HEK293 (cell line): ENCODE measurements around the gene PSMD9.

Experiments used
- KLF1 ChIP-seq: fragments of 450-650 bp; formaldehyde crosslinking; IDR thresholded peaks from 2 replicates; pipeline ENCODE4 v1.5.1; 2016; ENCODE audit warnings: missing biosample characterization, missing genetic modification characterization
- SETDB1 ChIP-seq: IDR thresholded peaks from one replicate; pipeline ENCODE4 v1.6.1; 2017; ENCODE audit warnings: mild to moderate bottlenecking, low read length, moderate library complexity, mixed read lengths; ENCODE audit not compliant: insufficient read length
- ZBTB7A ChIP-seq: fragments of 450-650 bp; formaldehyde crosslinking; IDR thresholded peaks from 2 replicates; pipeline ENCODE4 v1.5.1; 2016; ENCODE audit warnings: low read depth, missing biosample characterization, missing genetic modification characterization
- ZFP37 ChIP-seq: fragments of 450-650 bp; formaldehyde crosslinking; IDR thresholded peaks from 2 replicates; pipeline ENCODE4 v1.5.1; 2016; ENCODE audit warnings: missing biosample characterization, missing genetic modification characterization
- ZNF133 ChIP-seq: fragments of 450-650 bp; formaldehyde crosslinking; IDR thresholded peaks from 2 replicates; pipeline ENCODE4 v1.5.1; 2016; ENCODE audit warnings: missing biosample characterization, missing genetic modification characterization
- ZNF175 ChIP-seq: fragments of 450-650 bp; formaldehyde crosslinking; IDR thresholded peaks from 2 replicates; pipeline ENCODE4 v1.5.1; 2016; ENCODE audit warnings: missing biosample characterization, missing genetic modification characterization
- ZNF211 ChIP-seq: fragments of 450-650 bp; formaldehyde crosslinking; IDR thresholded peaks from 2 replicates; pipeline ENCODE4 v1.5.1; 2016; ENCODE audit warnings: low read depth, missing biosample characterization, missing genetic modification characterization
- ZNF292 ChIP-seq: fragments of 450-650 bp; formaldehyde crosslinking; IDR thresholded peaks from 2 replicates; pipeline ENCODE4 v1.5.1; 2016; ENCODE audit warnings: low read depth, missing biosample characterization, missing genetic modification characterization, borderline replicate concordance
- ZNF341 ChIP-seq: fragments of 450-650 bp; formaldehyde crosslinking; IDR thresholded peaks from 2 replicates; pipeline ENCODE4; 2016; ENCODE audit warnings: low read depth, missing biosample characterization, missing genetic modification characterization
- ZNF354C ChIP-seq: fragments of 450-650 bp; formaldehyde crosslinking; IDR thresholded peaks from 2 replicates; pipeline ENCODE4 v1.5.1; 2016; ENCODE audit warnings: missing biosample characterization, missing genetic modification characterization, low read depth, borderline replicate concordance
- ZNF394 ChIP-seq: fragments of 450-650 bp; formaldehyde crosslinking; IDR thresholded peaks from 2 replicates; pipeline ENCODE4 v1.5.1; 2016; ENCODE audit warnings: missing biosample characterization, missing genetic modification characterization, mild to moderate bottlenecking, moderate library complexity, borderline replicate concordance
- ZNF530 ChIP-seq: fragments of 450-650 bp; formaldehyde crosslinking; IDR thresholded peaks from 2 replicates; pipeline ENCODE4 v1.5.1; 2016; ENCODE audit warnings: low read depth, missing biosample characterization, missing genetic modification characterization
- ZNF558 ChIP-seq: fragments of 450-650 bp; formaldehyde crosslinking; IDR thresholded peaks from 2 replicates; pipeline ENCODE4 v1.5.1; 2016; ENCODE audit warnings: missing biosample characterization, missing genetic modification characterization
- ZNF623 ChIP-seq: fragments of 450-650 bp; formaldehyde crosslinking; IDR thresholded peaks from 2 replicates; pipeline ENCODE4 v1.5.1; 2016; ENCODE audit warnings: missing biosample characterization, missing genetic modification characterization
- ZNF654 ChIP-seq: fragments of 450-650 bp; formaldehyde crosslinking; IDR thresholded peaks from 2 replicates; pipeline ENCODE4 v1.5.1; 2016; ENCODE audit warnings: low read depth, missing biosample characterization, missing genetic modification characterization
- ZNF660 ChIP-seq: fragments of 450-650 bp; IDR thresholded peaks from 2 replicates; pipeline ENCODE4 v1.5.1; 2018; ENCODE audit warnings: missing biosample characterization, mild to moderate bottlenecking, missing genetic modification characterization
- ZNF670 ChIP-seq: fragments of 450-650 bp; formaldehyde crosslinking; IDR thresholded peaks from 2 replicates; pipeline ENCODE4 v1.5.1; 2016; ENCODE audit warnings: missing biosample characterization, missing genetic modification characterization, low read depth
- ZNF791 ChIP-seq: fragments of 450-650 bp; formaldehyde crosslinking; IDR thresholded peaks from 2 replicates; pipeline ENCODE4 v1.5.1; 2016; ENCODE audit warnings: missing biosample characterization, missing genetic modification characterization
- ZNF830 ChIP-seq: fragments of 450-650 bp; IDR thresholded peaks from 2 replicates; pipeline ENCODE4 v1.5.0; 2018; ENCODE audit warnings: missing biosample characterization, missing genetic modification characterization, low read depth, mild to moderate bottlenecking, moderate library complexity
- ZXDB ChIP-seq: fragments of 450-650 bp; formaldehyde crosslinking; IDR thresholded peaks from 2 replicates; pipeline ENCODE4 v1.5.1; 2016; ENCODE audit warnings: missing biosample characterization, missing genetic modification characterization
- TF ChIP-seq, protein P1 (sequence below): fragments of 450-650 bp; formaldehyde crosslinking; IDR thresholded peaks from 2 replicates; pipeline ENCODE4 v1.5.1; 2016; ENCODE audit warnings: missing biosample characterization, missing genetic modification characterization
- TF ChIP-seq, protein P2 (sequence below): fragments of 450-650 bp; formaldehyde crosslinking; IDR thresholded peaks from 2 replicates; pipeline ENCODE4 v1.5.1; 2016; ENCODE audit warnings: missing biosample characterization, missing genetic modification characterization
- TF ChIP-seq, protein P3 (sequence below): fragments of 450-650 bp; formaldehyde crosslinking; IDR thresholded peaks from 2 replicates; pipeline ENCODE4 v1.5.1; 2016; ENCODE audit warnings: missing biosample characterization, missing genetic modification characterization
- TF ChIP-seq, protein P4 (sequence below): fragments of 450-650 bp; formaldehyde crosslinking; IDR thresholded peaks from 2 replicates; pipeline ENCODE4 v1.5.1; 2016; ENCODE audit warnings: missing biosample characterization, missing genetic modification characterization
- TF ChIP-seq, protein P5 (sequence below): fragments of 450-650 bp; formaldehyde crosslinking; IDR thresholded peaks from 2 replicates; pipeline ENCODE4 v1.5.1; 2017; ENCODE audit warnings: missing biosample characterization, missing genetic modification characterization
- TF ChIP-seq, protein P6 (sequence below): sonication (generic); formaldehyde crosslinking; IDR thresholded peaks from 2 replicates; pipeline ENCODE4 v1.8.1; 2022; ENCODE audit warnings: mild to moderate bottlenecking, moderate library complexity, missing genetic modification reagents

The PSMD9 gene

DNA sequence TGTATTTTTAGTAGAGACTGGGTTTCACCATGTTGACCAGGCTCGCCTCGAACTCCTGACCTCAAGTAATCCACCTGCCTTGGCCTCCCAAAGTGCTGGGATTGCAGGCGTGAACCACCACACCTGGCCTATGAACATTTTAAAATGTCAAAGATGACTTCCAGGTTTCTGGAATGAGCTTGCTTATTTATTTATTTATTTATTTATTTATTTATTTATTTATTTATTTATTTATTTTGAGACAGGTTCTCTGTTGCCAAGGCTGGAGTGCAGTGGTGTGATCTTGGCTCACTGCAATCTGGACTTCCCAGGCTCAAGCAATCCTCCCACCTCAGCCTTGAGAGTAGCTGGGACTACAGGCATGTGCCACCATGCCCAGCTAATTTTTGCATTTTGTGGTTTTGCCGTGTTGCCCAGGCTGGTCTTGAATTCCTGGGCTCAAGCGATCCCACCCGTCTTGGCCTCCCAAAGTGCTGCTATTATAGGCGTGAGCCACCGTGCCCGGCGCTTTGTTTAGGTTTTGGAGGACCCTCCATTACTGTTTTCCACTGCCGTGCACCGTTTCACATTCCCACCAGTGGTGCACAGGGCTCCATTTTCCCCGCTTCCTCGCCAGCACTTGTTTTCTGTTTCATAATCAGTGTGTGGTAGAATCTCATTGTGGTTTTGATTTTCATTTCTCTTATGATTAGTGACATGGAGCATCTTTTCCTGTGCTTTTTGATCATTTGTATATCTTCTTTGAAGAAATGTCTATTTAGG lies 23.4 kb downstream of the PSMD9 start (continued):
- TF ChIP-seq ZNF660 (tag by site-specific recombination), result no peak
- no peak for TF ChIP-seq ZNF670
- TF ChIP-seq ZNF830 (tag by site-specific recombination), result no peak
- TF ChIP-seq KLF1 (tag by site-specific recombination), result no peak
- TF ChIP-seq ZNF791 (tag by site-specific recombination), result peak; percentile 73; the same call in 1 of the 2 replicates
- TF ChIP-seq ZBTB7A (tag by site-specific recombination), result no peak
- peak; percentile 83 for TF ChIP-seq ZNF623 (tag by site-specific recombination)
- TF ChIP-seq ZNF341 (tag by site-specific recombination), result 0 out of 2 replicates have a peak, but pooled peaks have one; percentile 14
- TF ChIP-seq, protein P1, sequence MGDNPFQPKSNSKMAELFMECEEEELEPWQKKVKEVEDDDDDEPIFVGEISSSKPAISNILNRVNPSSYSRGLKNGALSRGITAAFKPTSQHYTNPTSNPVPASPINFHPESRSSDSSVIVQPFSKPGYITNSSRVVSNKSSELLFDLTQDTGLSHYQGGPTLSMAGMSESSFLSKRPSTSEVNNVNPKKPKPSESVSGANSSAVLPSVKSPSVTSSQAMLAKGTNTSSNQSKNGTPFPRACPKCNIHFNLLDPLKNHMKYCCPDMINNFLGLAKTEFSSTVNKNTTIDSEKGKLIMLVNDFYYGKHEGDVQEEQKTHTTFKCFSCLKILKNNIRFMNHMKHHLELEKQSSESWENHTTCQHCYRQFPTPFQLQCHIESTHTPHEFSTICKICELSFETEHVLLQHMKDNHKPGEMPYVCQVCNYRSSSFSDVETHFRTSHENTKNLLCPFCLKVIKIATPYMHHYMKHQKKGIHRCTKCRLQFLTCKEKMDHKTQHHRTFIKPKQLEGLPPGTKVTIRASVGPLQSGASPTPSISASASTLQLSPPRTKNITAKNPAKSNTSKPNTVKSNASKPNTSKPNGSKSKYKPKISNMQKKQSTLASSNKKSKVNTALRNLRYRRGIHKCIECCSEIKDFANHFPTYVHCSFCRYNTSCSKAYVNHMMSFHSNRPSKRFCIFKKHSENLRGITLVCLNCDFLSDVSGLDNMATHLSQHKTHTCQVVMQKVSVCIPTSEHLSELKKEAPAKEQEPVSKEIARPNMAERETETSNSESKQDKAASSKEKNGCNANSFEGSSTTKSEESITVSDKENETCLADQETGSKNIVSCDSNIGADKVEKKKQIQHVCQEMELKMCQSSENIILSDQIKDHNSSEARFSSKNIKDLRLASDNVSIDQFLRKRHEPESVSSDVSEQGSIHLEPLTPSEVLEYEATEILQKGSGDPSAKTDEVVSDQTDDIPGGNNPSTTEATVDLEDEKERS (tag by site-specific recombination), result no peak
- TF ChIP-seq, protein P2, sequence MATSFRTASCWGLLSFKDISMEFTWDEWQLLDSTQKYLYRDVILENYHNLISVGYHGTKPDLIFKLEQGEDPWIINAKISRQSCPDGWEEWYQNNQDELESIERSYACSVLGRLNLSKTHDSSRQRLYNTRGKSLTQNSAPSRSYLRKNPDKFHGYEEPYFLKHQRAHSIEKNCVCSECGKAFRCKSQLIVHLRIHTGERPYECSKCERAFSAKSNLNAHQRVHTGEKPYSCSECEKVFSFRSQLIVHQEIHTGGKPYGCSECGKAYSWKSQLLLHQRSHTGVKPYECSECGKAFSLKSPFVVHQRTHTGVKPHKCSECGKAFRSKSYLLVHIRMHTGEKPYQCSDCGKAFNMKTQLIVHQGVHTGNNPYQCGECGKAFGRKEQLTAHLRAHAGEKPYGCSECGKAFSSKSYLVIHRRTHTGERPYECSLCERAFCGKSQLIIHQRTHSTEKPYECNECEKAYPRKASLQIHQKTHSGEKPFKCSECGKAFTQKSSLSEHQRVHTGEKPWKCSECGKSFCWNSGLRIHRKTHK (tag by site-specific recombination), result no peak
- peak; percentile 37; the same call in 1 of the 2 replicates for TF ChIP-seq ZNF292 (tag by site-specific recombination)
- TF ChIP-seq ZNF530 (tag by site-specific recombination), result 0 out of 2 replicates have a peak, but pooled peaks have one; percentile 26
- TF ChIP-seq ZNF133 (tag by site-specific recombination), result no peak
- peak; percentile 98 for TF ChIP-seq ZNF394
- no peak for TF ChIP-seq SETDB1
- TF ChIP-seq, protein P3, sequence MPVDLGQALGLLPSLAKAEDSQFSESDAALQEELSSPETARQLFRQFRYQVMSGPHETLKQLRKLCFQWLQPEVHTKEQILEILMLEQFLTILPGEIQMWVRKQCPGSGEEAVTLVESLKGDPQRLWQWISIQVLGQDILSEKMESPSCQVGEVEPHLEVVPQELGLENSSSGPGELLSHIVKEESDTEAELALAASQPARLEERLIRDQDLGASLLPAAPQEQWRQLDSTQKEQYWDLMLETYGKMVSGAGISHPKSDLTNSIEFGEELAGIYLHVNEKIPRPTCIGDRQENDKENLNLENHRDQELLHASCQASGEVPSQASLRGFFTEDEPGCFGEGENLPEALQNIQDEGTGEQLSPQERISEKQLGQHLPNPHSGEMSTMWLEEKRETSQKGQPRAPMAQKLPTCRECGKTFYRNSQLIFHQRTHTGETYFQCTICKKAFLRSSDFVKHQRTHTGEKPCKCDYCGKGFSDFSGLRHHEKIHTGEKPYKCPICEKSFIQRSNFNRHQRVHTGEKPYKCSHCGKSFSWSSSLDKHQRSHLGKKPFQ, result 0 out of 2 replicates have a peak, but pooled peaks have one; percentile 24
- TF ChIP-seq ZNF558 (tag by site-specific recombination), result peak; percentile 88
- TF ChIP-seq ZNF211, result no peak
- TF ChIP-seq ZNF354C (tag by site-specific recombination), result 0 out of 2 replicates have a peak, but pooled peaks have one; percentile 69
- TF ChIP-seq, protein P4, sequence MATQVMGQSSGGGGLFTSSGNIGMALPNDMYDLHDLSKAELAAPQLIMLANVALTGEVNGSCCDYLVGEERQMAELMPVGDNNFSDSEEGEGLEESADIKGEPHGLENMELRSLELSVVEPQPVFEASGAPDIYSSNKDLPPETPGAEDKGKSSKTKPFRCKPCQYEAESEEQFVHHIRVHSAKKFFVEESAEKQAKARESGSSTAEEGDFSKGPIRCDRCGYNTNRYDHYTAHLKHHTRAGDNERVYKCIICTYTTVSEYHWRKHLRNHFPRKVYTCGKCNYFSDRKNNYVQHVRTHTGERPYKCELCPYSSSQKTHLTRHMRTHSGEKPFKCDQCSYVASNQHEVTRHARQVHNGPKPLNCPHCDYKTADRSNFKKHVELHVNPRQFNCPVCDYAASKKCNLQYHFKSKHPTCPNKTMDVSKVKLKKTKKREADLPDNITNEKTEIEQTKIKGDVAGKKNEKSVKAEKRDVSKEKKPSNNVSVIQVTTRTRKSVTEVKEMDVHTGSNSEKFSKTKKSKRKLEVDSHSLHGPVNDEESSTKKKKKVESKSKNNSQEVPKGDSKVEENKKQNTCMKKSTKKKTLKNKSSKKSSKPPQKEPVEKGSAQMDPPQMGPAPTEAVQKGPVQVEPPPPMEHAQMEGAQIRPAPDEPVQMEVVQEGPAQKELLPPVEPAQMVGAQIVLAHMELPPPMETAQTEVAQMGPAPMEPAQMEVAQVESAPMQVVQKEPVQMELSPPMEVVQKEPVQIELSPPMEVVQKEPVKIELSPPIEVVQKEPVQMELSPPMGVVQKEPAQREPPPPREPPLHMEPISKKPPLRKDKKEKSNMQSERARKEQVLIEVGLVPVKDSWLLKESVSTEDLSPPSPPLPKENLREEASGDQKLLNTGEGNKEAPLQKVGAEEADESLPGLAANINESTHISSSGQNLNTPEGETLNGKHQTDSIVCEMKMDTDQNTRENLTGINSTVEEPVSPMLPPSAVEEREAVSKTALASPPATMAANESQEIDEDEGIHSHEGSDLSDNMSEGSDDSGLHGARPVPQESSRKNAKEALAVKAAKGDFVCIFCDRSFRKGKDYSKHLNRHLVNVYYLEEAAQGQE (tag by site-specific recombination), result peak; percentile 69
- TF ChIP-seq ZNF175 (tag by site-specific recombination), result no peak
- peak; percentile 78 for TF ChIP-seq ZFP37 (tag by site-specific recombination)
- TF ChIP-seq, protein P5, sequence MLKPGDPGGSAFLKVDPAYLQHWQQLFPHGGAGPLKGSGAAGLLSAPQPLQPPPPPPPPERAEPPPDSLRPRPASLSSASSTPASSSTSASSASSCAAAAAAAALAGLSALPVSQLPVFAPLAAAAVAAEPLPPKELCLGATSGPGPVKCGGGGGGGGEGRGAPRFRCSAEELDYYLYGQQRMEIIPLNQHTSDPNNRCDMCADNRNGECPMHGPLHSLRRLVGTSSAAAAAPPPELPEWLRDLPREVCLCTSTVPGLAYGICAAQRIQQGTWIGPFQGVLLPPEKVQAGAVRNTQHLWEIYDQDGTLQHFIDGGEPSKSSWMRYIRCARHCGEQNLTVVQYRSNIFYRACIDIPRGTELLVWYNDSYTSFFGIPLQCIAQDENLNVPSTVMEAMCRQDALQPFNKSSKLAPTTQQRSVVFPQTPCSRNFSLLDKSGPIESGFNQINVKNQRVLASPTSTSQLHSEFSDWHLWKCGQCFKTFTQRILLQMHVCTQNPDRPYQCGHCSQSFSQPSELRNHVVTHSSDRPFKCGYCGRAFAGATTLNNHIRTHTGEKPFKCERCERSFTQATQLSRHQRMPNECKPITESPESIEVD, result no peak
- peak; percentile 72 for TF ChIP-seq ZXDB
- TF ChIP-seq, protein P6, sequence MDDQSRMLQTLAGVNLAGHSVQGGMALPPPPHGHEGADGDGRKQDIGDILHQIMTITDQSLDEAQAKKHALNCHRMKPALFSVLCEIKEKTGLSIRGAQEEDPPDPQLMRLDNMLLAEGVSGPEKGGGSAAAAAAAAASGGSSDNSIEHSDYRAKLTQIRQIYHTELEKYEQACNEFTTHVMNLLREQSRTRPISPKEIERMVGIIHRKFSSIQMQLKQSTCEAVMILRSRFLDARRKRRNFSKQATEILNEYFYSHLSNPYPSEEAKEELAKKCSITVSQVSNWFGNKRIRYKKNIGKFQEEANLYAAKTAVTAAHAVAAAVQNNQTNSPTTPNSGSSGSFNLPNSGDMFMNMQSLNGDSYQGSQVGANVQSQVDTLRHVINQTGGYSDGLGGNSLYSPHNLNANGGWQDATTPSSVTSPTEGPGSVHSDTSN (CRISPR knock-in tag), result no peak
- peak; percentile 38 for TF ChIP-seq ZNF654 (tag by site-specific recombination)
